ENCODE data around the gene MINDY4. TPM values are rescaled to one million over a fixed set of nuclear protein-coding genes. Genes with fewer than 3 reads are reported as not detected.
A peak's percentile ranks its signal among the peaks of the same experiment; 100 is the strongest.

Gene MINDY4
- total and polyA plus RNA-seq, 4 donors = 0.93 to 6.1 (median 1.9) TPM

GRCh38 chr7:30913821-30914515 lies 142.8 kb downstream of the MINDY4 start:
- DNase-seq (ENCODE audit: low spot score) = no peak
- H3K27ac ChIP-seq (ENCODE audit: low read depth in 1 of 2, low read length in 2 of 2) = peak overlapping the region in 1 of 2 donors; percentile 22
- no peaks in the 10 kb centered on the region for H3K36me3 ChIP-seq (ENCODE audit: control insufficient read depth in 4 of 4, insufficient read depth in 3 of 4, low read depth in 1 of 4, low read length in 3 of 4)
- 86% methylated on average over 16 of the region's 16 CpGs for WGBS
- H3K27me3 ChIP-seq (ENCODE audit: control insufficient read depth in 4 of 4, insufficient read depth in 4 of 4, low read length in 3 of 4) = no peaks in the 10 kb centered on the region
- no peak overlapping the region for H3K9ac ChIP-seq (ENCODE audit: low read depth in 1 of 2, low read length in 2 of 2)
- H3K4me1 ChIP-seq (ENCODE audit: control insufficient read depth in 4 of 4, insufficient read depth in 4 of 4, low read length in 3 of 4) = no peaks in the 10 kb centered on the region
- TF ChIP-seq TAF1 (conservative IDR thresholded peaks at IDR 0.05) (no peak), CTCF (IDR thresholded peaks at IDR 0.05; ENCODE audit: low read depth, low read length, missing input control) (no peak), FOXA2 (IDR thresholded peaks at IDR 0.05) (no peak), EGR1 (IDR thresholded peaks at IDR 0.05; ENCODE audit: low read depth in 2 of 2) (no peak), GABPA (IDR thresholded peaks at IDR 0.05 in 1 of 2, conservative IDR thresholded peaks at IDR 0.05 in 1 of 2) (no peak), JUND (IDR thresholded peaks at IDR 0.05) (no peak), SP1 (IDR thresholded peaks at IDR 0.05) (no peak), RXRA (IDR thresholded peaks at IDR 0.05) (no peak)
- peak overlapping the region in 1 of 3 donors; percentile 1 for H3K4me3 ChIP-seq (ENCODE audit: low read depth in 1 of 3, low read length in 3 of 3)
- H3K9me3 ChIP-seq (ENCODE audit: control insufficient read depth in 4 of 4, low read length in 3 of 4) = no peaks in the 10 kb centered on the region

GRCh38 chr7:30914596-30914995 lies 143.4 kb downstream of the MINDY4 start:
- Histone ChIP-seq H3K9me3 (ENCODE audit: control insufficient read depth in 4 of 4, low read length in 3 of 4) (no peaks in the 10 kb centered on the region), H3K27ac (ENCODE audit: low read depth in 1 of 2, low read length in 2 of 2) (no peak overlapping the region), H3K27me3 (ENCODE audit: control insufficient read depth in 4 of 4, insufficient read depth in 4 of 4, low read length in 3 of 4) (no peaks in the 10 kb centered on the region), H3K4me3 (ENCODE audit: low read depth in 1 of 3, low read length in 3 of 3) (no peak overlapping the region), H3K36me3 (ENCODE audit: control insufficient read depth in 4 of 4, insufficient read depth in 3 of 4, low read depth in 1 of 4, low read length in 3 of 4) (no peaks in the 10 kb centered on the region), H3K4me1 (ENCODE audit: control insufficient read depth in 4 of 4, insufficient read depth in 4 of 4, low read length in 3 of 4) (no peaks in the 10 kb centered on the region), H3K9ac (ENCODE audit: low read depth in 1 of 2, low read length in 2 of 2) (no peak overlapping the region)
- 78% methylated on average over 4 of the region's 4 CpGs for WGBS
- TF ChIP-seq REST (IDR thresholded peaks at IDR 0.05) (no peak), NR2F2 (IDR thresholded peaks at IDR 0.05) (no peak), TAF1 (conservative IDR thresholded peaks at IDR 0.05) (no peak), JUND (IDR thresholded peaks at IDR 0.05) (no peak), RAD21 (IDR thresholded peaks at IDR 0.05) (no peak), ATF3 (IDR thresholded peaks at IDR 0.05) (no peak), FOXA2 (IDR thresholded peaks at IDR 0.05) (no peak), RXRA (IDR thresholded peaks at IDR 0.05) (no peak), YY1 (IDR thresholded peaks at IDR 0.05) (no peak), GABPA (IDR thresholded peaks at IDR 0.05 in 1 of 2, conservative IDR thresholded peaks at IDR 0.05 in 1 of 2) (no peak), HNF4A (conservative IDR thresholded peaks at IDR 0.05) (no peak), ZBTB33 (IDR thresholded peaks at IDR 0.05) (no peak), EGR1 (IDR thresholded peaks at IDR 0.05; ENCODE audit: low read depth in 2 of 2) (no peak), HNF4G (IDR thresholded peaks at IDR 0.05) (no peak), SP1 (IDR thresholded peaks at IDR 0.05) (no peak)
- DNase-seq (ENCODE audit: low spot score) = no peak
